MM.1S (cell line): ENCODE measurements around the gene ATXN10.

Experiments
- DNase-seq: peaks from one replicate; pipeline ENCODE4 v3.0.0-alpha.2; 2015
- H2AFZ ChIP-seq: fragments of 300-600 bp; sonication (generic); 2 replicates; pipeline ENCODE4 v1.6.0; 2016; ENCODE audit warnings: antibody characterized with exemption, low read length
- H3F3A ChIP-seq: fragments of 300-600 bp; sonication (generic); 2 replicates; pipeline ENCODE4 v1.6.1; 2016; ENCODE audit warnings: mild to moderate bottlenecking, antibody characterized with exemption, low read length, moderate library complexity, mixed read lengths; ENCODE audit not compliant: insufficient read depth
- H3K27ac ChIP-seq: fragments of 300-600 bp; sonication (generic); 2 replicates; pipeline ENCODE4 v1.5.1; 2016; ENCODE audit warnings: mild to moderate bottlenecking, low read length
- H3K27me3 ChIP-seq: fragments of 300-600 bp; sonication (generic); replicated peaks from 2 replicates; pipeline ENCODE4 v1.6.0; 2016; ENCODE audit warnings: low read length; ENCODE audit not compliant: insufficient read depth
- H3K36me3 ChIP-seq: fragments of 300-600 bp; sonication (generic); replicated peaks from 2 replicates; pipeline ENCODE4 v1.6.1; 2016; ENCODE audit warnings: mild to moderate bottlenecking, low read length, mixed read lengths; ENCODE audit not compliant: insufficient read depth
- H3K4me1 ChIP-seq: fragments of 300-600 bp; sonication (generic); 2 replicates; pipeline ENCODE4 v1.6.1; 2016; ENCODE audit warnings: low read length, mixed read lengths
- H3K4me2 ChIP-seq: fragments of 300-600 bp; sonication (generic); 2 replicates; pipeline ENCODE4 v1.6.0; 2016; ENCODE audit warnings: low read depth, low read length
- H3K4me3 ChIP-seq: fragments of 300-600 bp; sonication (generic); 2 replicates; pipeline ENCODE4 v1.5.1; 2016; ENCODE audit warnings: low read length, mixed read lengths
- H3K79me2 ChIP-seq: fragments of 300-600 bp; sonication (generic); 2 replicates; pipeline ENCODE4 v1.6.1; 2016; ENCODE audit warnings: mixed run types, low read length, mixed read lengths
- H3K9ac ChIP-seq: fragments of 300-600 bp; sonication (generic); 2 replicates; pipeline ENCODE4 v1.6.1; 2016; ENCODE audit warnings: low read length, mixed read lengths
- H3K9me2 ChIP-seq: fragments of 300-600 bp; sonication (generic); replicated peaks from 2 replicates; pipeline ENCODE4 v1.6.1; 2016; ENCODE audit warnings: mild to moderate bottlenecking, low read length, mixed read lengths; ENCODE audit not compliant: insufficient read depth
- H3K9me3 ChIP-seq: fragments of 300-600 bp; sonication (generic); replicated peaks from 2 replicates; pipeline ENCODE4 v1.6.1; 2016; ENCODE audit warnings: mild to moderate bottlenecking, low read length, mixed read lengths; ENCODE audit not compliant: insufficient read depth
- H4K20me1 ChIP-seq: fragments of 300-600 bp; sonication (generic); 2 replicates; pipeline ENCODE4 v1.6.1; 2016; ENCODE audit warnings: mild to moderate bottlenecking, low read length, moderate library complexity, mixed read lengths; ENCODE audit not compliant: insufficient read depth
- EZH2 ChIP-seq: fragments of 300-600 bp; sonication (generic); optimal IDR thresholded peaks from 2 replicates; pipeline ENCODE3; 2017; ENCODE audit warnings: low read depth, mild to moderate bottlenecking, antibody characterized with exemption, low read length, mixed read lengths
- EZH2phosphoT487 ChIP-seq: fragments of 300-600 bp; sonication (generic); IDR thresholded peaks from 2 replicates; pipeline ENCODE4 v1.6.1; 2018; ENCODE audit warnings: antibody characterized with exemption, low read length
- TF ChIP-seq, protein P1 (sequence below): fragments of 300-600 bp; sonication (generic); IDR thresholded peaks from 2 replicates; pipeline ENCODE4 v1.5.1; 2016; ENCODE audit warnings: antibody characterized with exemption, low read length, mixed read lengths

The ATXN10 gene

DNA sequence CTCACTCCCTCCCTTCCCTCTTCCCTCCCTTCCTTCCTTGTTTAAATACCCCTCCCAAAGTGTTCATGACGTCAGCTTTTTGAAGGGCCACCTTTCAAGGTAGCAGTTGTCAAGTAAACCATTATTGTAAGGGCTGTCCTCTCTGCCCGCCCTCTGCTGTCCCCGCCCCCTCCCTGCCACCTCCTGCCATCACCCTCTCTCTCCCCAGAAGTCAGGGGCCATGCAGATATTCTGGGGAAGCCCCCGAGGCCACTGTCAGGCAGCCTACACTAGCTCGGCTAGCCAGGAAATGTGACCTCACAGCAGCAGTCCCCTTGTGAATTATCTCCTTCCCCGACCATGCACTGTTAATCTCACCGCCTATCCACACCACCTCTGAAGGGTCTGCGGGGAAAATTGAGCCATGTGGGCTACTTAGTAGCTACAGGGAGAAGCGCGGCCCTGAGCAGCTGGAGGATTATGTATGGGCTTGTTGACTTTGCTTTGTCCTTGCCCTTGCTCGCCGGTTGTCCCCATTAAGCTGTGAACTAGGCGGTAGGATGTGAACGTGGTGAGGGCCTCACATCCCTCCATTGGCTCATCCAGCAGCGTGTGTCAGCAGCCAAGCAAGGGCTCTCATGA is 42.1 kb upstream of the ATXN10 start:
- TF ChIP-seq EZH2phosphoT487 = no peak
- H3K9me3 ChIP-seq = no peaks in the 10 kb centered on the region
- no peak overlapping the region for H3K4me2 ChIP-seq
- H3F3A ChIP-seq = no peaks in the 10 kb centered on the region
- no peak overlapping the region for H2AFZ ChIP-seq
- no peaks in the 10 kb centered on the region for H3K9me2 ChIP-seq
- DNase-seq = no peak
- no peaks in the 10 kb centered on the region for H3K79me2 ChIP-seq
- no peak overlapping the region for H3K27ac ChIP-seq
- no peak overlapping the region for H3K9ac ChIP-seq
- no peak overlapping the region for H3K4me3 ChIP-seq
- H4K20me1 ChIP-seq = no peaks in the 10 kb centered on the region
- no peaks in the 10 kb centered on the region for H3K36me3 ChIP-seq
- H3K27me3 ChIP-seq = peaks cover 88% of the 10 kb centered on the region
- H3K4me1 ChIP-seq = no peaks in the 10 kb centered on the region

DNA sequence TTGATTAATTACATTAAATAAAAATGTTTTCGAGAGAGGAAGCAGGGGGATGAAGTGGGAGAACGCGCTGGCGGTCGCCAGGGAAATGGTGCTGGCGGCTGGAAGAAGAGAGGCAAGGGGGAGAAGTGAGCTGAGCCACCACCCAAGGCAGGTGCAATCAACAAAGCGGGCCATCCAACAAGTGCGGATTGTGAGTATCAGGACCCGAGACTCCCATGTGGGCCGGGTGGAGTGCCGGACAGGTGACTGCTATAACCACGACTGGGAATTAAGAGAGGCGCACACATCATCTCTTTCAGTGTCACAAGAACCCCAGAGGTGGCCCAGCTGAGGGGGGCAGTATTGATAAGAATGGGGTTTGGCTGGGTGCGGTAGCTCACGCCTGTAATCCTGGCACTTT is 41.2 kb upstream of the ATXN10 start:
- Histone ChIP-seq H3K27ac (no peak overlapping the region), H4K20me1 (no peaks in the 10 kb centered on the region), H3K79me2 (no peaks in the 10 kb centered on the region), H3K27me3 (peaks cover 87% of the 10 kb centered on the region), H3K9me3 (no peaks in the 10 kb centered on the region), H3K9me2 (no peaks in the 10 kb centered on the region), H3K4me2 (no peak overlapping the region), H3K36me3 (no peaks in the 10 kb centered on the region), H3F3A (no peaks in the 10 kb centered on the region), H3K9ac (no peak overlapping the region), H3K4me3 (no peak overlapping the region), H3K4me1 (no peaks in the 10 kb centered on the region), H2AFZ (no peak overlapping the region)
- TF ChIP-seq EZH2phosphoT487 (no peak), EZH2 (no peak)
- TF ChIP-seq, protein P1, sequence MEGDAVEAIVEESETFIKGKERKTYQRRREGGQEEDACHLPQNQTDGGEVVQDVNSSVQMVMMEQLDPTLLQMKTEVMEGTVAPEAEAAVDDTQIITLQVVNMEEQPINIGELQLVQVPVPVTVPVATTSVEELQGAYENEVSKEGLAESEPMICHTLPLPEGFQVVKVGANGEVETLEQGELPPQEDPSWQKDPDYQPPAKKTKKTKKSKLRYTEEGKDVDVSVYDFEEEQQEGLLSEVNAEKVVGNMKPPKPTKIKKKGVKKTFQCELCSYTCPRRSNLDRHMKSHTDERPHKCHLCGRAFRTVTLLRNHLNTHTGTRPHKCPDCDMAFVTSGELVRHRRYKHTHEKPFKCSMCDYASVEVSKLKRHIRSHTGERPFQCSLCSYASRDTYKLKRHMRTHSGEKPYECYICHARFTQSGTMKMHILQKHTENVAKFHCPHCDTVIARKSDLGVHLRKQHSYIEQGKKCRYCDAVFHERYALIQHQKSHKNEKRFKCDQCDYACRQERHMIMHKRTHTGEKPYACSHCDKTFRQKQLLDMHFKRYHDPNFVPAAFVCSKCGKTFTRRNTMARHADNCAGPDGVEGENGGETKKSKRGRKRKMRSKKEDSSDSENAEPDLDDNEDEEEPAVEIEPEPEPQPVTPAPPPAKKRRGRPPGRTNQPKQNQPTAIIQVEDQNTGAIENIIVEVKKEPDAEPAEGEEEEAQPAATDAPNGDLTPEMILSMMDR = no peak
- no peak for DNase-seq

DNA sequence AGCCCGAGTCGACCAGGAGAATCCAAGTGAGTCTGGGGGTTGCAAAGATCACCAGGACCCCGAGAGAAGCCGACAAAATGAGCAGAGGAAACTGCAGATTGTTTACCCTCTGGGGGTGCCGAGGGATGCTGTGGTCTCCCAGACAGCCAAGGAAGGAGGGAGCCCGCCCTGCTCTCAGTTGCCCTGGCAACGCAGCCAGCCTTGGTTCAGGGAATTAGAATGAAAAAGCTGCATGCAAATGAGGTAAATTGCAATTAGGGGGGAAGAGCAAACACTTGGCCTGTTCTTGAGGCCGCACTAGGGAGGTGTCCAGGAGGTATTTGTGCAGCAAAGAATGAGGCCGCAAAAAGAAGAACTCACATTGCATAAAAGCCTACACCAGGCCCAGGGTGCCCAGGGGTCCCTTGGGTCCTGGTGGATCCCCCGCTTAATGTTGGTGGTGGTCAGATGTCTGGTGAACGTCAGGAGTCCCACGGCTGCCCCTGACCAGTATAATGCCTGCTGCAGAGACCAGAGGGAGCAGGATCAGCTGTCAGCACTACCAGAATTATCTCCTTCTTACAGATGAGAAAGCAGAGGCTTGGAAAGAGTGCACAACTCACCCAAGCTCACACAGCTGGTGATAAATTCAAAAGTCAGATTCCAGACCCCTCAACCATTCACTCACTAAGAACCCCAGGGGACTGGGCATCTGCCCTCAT is 40.3 kb upstream of the ATXN10 start:
- Histone ChIP-seq H3K4me3 (no peak overlapping the region), H3K4me2 (no peak overlapping the region), H3K36me3 (no peaks in the 10 kb centered on the region), H3K9ac (no peak overlapping the region), H3K4me1 (no peaks in the 10 kb centered on the region), H3K9me3 (no peaks in the 10 kb centered on the region), H3K27me3 (peaks cover 87% of the 10 kb centered on the region), H3K9me2 (no peaks in the 10 kb centered on the region), H3F3A (no peaks in the 10 kb centered on the region), H4K20me1 (no peaks in the 10 kb centered on the region), H3K79me2 (no peaks in the 10 kb centered on the region), H2AFZ (no peak overlapping the region), H3K27ac (no peak overlapping the region)
- TF ChIP-seq EZH2phosphoT487 (no peak), EZH2 (no peak)
- TF ChIP-seq, protein P1 = no peak
- no peak for DNase-seq

DNA sequence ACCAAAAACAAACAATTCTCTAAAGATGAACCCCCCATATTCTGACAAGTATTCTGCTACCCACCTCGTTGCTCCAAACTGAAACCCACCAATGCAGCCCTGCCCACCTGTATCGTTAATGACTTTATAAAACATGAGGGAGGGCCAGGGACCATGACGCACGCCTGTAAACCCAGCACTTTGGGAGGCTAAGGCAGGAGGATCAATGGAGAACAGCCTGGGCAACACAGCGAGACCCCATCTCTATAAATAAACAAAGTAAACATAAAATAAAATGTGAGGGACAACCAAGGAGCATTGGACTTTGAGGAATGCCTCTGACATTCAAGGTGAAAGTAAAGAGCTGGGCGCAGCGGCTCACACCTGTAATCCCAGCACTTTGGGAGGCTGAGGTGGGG is 39.8 kb upstream of the ATXN10 start:
- H3F3A ChIP-seq = no peaks in the 10 kb centered on the region
- no peak overlapping the region for H3K27ac ChIP-seq
- H3K27me3 ChIP-seq = peaks cover 90% of the 10 kb centered on the region
- H3K9ac ChIP-seq = no peak overlapping the region
- no peaks in the 10 kb centered on the region for H3K4me1 ChIP-seq
- H3K4me3 ChIP-seq = no peak overlapping the region
- H2AFZ ChIP-seq = no peak overlapping the region
- H3K36me3 ChIP-seq = no peaks in the 10 kb centered on the region
- TF ChIP-seq EZH2 (no peak), EZH2phosphoT487 (no peak)
- TF ChIP-seq, protein P1 = no peak
- H4K20me1 ChIP-seq = no peaks in the 10 kb centered on the region
- H3K4me2 ChIP-seq = no peak overlapping the region
- H3K9me3 ChIP-seq = no peaks in the 10 kb centered on the region
- H3K79me2 ChIP-seq = no peaks in the 10 kb centered on the region
- no peaks in the 10 kb centered on the region for H3K9me2 ChIP-seq
- no peak for DNase-seq
